Mononuclear cell (primary cell): ENCODE measurements around the gene VPS39. TPM values are rescaled to one million over a fixed set of nuclear protein-coding genes. Genes with fewer than 3 reads are reported as not detected.
"Not testable (repeated sequence)": the region's sequence is repeated elsewhere in the genome, so short reads cannot be mapped to it uniquely, and the experiment has no call there.

Experiments used
- H3K27me3 ChIP-seq: 2 replicates; pipeline ENCODE4 v1.6.0; 2011; ENCODE audit warnings: low read length, control low read depth; ENCODE audit not compliant: insufficient read depth
- H3K4me1 ChIP-seq: 2 replicates; pipeline ENCODE4 v1.5.1; 2011; ENCODE audit warnings: mild to moderate bottlenecking, low read length, control low read depth; ENCODE audit not compliant: insufficient read depth
- H3K4me3 ChIP-seq: 2 replicates; pipeline ENCODE4 v1.5.1; 2011; ENCODE audit warnings: mild to moderate bottlenecking, low read length, moderate library complexity
- H3K9me3 ChIP-seq: 2 replicates; pipeline ENCODE4 v1.5.1; 2011; ENCODE audit warnings: low read depth, mild to moderate bottlenecking, control low read depth, low read length
- total RNA-seq: library from RNA; depleted of rRNA; stranded (reverse); fragments of >200 nt; gene quantifications from one replicate; pipeline ENCODE4 v1.2.3, GENCODE V29; 2012

VPS39 gene, protein sequence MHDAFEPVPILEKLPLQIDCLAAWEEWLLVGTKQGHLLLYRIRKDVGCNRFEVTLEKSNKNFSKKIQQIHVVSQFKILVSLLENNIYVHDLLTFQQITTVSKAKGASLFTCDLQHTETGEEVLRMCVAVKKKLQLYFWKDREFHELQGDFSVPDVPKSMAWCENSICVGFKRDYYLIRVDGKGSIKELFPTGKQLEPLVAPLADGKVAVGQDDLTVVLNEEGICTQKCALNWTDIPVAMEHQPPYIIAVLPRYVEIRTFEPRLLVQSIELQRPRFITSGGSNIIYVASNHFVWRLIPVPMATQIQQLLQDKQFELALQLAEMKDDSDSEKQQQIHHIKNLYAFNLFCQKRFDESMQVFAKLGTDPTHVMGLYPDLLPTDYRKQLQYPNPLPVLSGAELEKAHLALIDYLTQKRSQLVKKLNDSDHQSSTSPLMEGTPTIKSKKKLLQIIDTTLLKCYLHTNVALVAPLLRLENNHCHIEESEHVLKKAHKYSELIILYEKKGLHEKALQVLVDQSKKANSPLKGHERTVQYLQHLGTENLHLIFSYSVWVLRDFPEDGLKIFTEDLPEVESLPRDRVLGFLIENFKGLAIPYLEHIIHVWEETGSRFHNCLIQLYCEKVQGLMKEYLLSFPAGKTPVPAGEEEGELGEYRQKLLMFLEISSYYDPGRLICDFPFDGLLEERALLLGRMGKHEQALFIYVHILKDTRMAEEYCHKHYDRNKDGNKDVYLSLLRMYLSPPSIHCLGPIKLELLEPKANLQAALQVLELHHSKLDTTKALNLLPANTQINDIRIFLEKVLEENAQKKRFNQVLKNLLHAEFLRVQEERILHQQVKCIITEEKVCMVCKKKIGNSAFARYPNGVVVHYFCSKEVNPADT
- total RNA-seq, result 103 TPM

- Histone ChIP-seq H3K4me1 (peaks cover 40% of the 10 kb centered on the region), H3K4me3 (peak within 1 kb of the TSS; percentile 95), H3K9me3 (no peaks in the 10 kb centered on the region), H3K27me3 (no peaks in the 10 kb centered on the region)
These were observed at the start of gene VPS39 for GRCh38 chr15:42207674-42208579. TSS of gene VPS39 (minus strand) at chr15:42208304. CDS start at chr15:42208153, 151 bp downstream.

- Histone ChIP-seq H3K4me3 (no peak overlapping the region), H3K4me1 (no peaks in the 10 kb centered on the region), H3K27me3 (no peaks in the 10 kb centered on the region), H3K9me3 (no peaks in the 10 kb centered on the region)
These were observed 45.2 kb upstream of the VPS39 start for GRCh38 chr15:42253300-42253699.

DNA sequence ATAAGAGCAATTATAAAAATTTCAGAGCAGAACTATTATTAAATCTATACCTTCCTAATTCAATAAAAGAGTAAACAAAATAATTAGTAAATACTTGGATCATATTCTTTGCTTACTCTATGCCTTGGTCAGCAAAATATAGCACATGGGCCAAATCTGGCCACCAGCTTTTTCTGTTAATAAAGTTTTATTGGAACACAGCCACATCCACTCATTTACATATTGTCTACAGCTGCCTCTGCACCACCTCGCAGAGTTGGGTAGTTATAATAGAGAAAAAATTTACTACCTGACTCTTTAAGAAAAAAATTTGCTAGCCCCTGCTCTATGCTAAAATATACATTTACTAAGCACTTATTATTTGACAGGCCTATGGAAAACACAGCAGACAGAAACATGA, 32.7 kb upstream of the VPS39 start:
- no peak overlapping the region for H3K4me3 ChIP-seq
- no peaks in the 10 kb centered on the region for H3K9me3 ChIP-seq
- H3K27me3 ChIP-seq, result no peaks in the 10 kb centered on the region
- no peaks in the 10 kb centered on the region for H3K4me1 ChIP-seq

GRCh38 chr15:42239528-42240182, 31.6 kb upstream of the VPS39 start:
- Histone ChIP-seq H3K9me3 (no peaks in the 10 kb centered on the region), H3K27me3 (no peaks in the 10 kb centered on the region), H3K4me1 (no peaks in the 10 kb centered on the region), H3K4me3 (no peak overlapping the region)

- Histone ChIP-seq H3K9me3 (no peaks in the 10 kb centered on the region), H3K4me3 (no peak overlapping the region), H3K4me1 (no peaks in the 10 kb centered on the region), H3K27me3 (no peaks in the 10 kb centered on the region)
These were observed 25.0 kb upstream of the VPS39 start for GRCh38 chr15:42233107-42233506.

GRCh38 chr15:42232606-42233005, 24.5 kb upstream of the VPS39 start:
- H3K9me3 ChIP-seq, result no peaks in the 10 kb centered on the region
- no peaks in the 10 kb centered on the region for H3K4me1 ChIP-seq
- no peak overlapping the region for H3K4me3 ChIP-seq
- H3K27me3 ChIP-seq, result no peaks in the 10 kb centered on the region

DNA sequence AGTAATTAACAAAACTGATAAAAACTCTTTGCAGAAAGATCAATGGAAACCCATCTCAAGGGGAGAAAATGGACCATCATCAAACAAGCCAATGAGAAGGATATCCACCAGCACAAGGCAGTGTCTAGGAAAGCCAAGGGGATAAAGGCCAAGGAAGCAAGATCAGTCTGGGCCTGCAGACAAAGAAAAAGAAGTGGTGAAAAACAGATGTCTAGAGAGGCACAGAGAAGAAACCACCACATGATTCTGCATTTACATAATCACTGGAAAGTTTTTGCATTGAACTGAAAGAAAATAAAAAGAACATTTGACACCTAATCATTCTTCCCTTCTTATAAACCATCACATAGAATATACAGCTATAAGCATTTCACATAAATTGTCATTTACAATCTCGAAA, 23.0 kb upstream of the VPS39 start:
- Histone ChIP-seq H3K27me3 (no peaks in the 10 kb centered on the region), H3K9me3 (no peaks in the 10 kb centered on the region), H3K4me1 (no peaks in the 10 kb centered on the region), H3K4me3 (no peak overlapping the region)

GRCh38 chr15:42228981-42229380, 20.9 kb upstream of the VPS39 start:
- not testable (repeated sequence) for H3K4me3 ChIP-seq, H3K27me3 ChIP-seq

DNA sequence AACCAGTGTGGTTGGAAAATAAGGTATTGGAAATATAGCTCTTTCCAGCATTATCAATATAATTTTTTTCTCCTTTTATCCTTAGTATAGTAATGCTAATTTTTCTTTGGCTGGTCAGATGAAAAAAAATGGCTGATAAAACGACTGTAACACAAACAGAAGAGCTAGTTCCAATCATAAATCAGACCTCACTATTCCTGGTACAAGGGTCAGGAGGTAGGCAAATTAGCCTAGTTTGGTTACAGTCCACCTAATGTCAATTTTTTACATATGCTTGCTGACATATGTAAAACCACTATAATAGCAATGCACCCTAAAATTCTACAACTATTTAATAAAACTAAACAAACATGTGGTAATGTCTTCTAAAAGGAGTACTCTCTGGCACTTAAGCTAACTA, 19.9 kb upstream of the VPS39 start:
- H3K4me3 ChIP-seq, result no peak overlapping the region
- H3K9me3 ChIP-seq, result no peaks in the 10 kb centered on the region
- H3K4me1 ChIP-seq, result no peaks in the 10 kb centered on the region
- H3K27me3 ChIP-seq, result no peaks in the 10 kb centered on the region

More at GRCh38 chr15:42228981-42229380, 20.9 kb upstream of the VPS39 start:
- H3K9me3 ChIP-seq, H3K4me1 ChIP-seq: not testable (repeated sequence)

GRCh38 chr15:42226648-42227047, 18.5 kb upstream of the VPS39 start:
- Histone ChIP-seq H3K27me3 (no peaks in the 10 kb centered on the region), H3K9me3 (no peaks in the 10 kb centered on the region), H3K4me3 (no peak overlapping the region), H3K4me1 (no peaks in the 10 kb centered on the region)

DNA sequence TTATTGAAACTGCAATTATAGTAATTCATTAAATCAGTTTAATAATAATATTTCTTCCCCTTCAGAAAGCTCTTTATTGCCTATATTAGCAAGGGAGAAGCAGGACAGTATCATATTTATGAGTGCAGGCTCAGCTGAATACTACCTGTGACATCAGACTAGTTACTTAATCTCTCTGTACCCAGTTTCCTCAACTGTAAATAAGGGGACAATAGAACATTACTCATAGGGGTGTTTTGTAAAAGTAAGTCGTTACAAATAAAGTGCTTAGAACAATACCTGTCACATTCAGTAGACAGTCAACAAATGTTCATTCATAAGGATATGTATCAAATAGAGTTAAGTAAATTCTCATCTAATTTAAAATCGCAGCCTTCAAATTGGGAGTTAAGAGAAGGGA, 12.1 kb upstream of the VPS39 start:
- H3K27me3 ChIP-seq, result no peaks in the 10 kb centered on the region
- H3K4me3 ChIP-seq, result no peak overlapping the region
- H3K9me3 ChIP-seq, result no peaks in the 10 kb centered on the region
- H3K4me1 ChIP-seq, result no peaks in the 10 kb centered on the region

- Histone ChIP-seq H3K4me1 (no peaks in the 10 kb centered on the region), H3K9me3 (no peaks in the 10 kb centered on the region), H3K27me3 (no peaks in the 10 kb centered on the region), H3K4me3 (no peak overlapping the region)
These were observed 11.0 kb upstream of the VPS39 start for GRCh38 chr15:42218953-42219592.

DNA sequence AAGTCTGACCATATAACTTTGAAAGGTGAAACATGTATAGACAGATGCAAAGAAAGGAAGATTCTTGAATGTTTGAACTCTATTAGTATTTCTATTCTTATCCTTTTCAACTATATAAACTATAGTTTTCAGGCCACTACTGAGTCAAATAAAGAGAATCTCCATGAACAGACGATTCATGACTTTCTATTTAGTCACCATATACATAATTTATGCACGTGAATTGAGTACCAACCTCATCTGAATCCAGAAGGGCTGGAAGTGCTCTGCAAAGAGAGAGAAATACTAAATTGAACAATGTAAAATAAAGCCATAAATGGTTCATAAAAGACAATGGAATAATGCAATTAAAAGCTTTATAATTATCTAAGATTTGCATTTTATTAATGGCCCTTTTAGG, 9.5 kb upstream of the VPS39 start:
- H3K27me3 ChIP-seq, result no peaks in the 10 kb centered on the region
- no peaks in the 10 kb centered on the region for H3K4me1 ChIP-seq
- no peak overlapping the region for H3K4me3 ChIP-seq
- no peaks in the 10 kb centered on the region for H3K9me3 ChIP-seq
